ENCODE measurements around the gene ZFP36L2. TPM values are rescaled to one million over a fixed set of nuclear protein-coding genes. Genes with fewer than 3 reads are reported as not detected.

Gene ZFP36L2
- total RNA-seq (2022; extraction: Qiagen RNA extraction; ENCODE audit: low read depth): 27.9 to 38.2 TPM (median 36.2 TPM) in 5 replicates

GRCh38 chr2:43226558-43226954, at the start of gene ZFP36L2:
Gene ZFP36L2, minus strand, starts transcription at chr2:43226606. Its CDS starts 291 bp downstream, at chr2:43226315.

